AG08396 (cell line): ENCODE results near the gene CHAF1A.

Source experiments
- DNase-seq: peaks from one replicate; pipeline ENCODE4 v3.0.0; 2012; ENCODE audit warnings: low spot score, mixed read lengths

The CHAF1A gene

DNA sequence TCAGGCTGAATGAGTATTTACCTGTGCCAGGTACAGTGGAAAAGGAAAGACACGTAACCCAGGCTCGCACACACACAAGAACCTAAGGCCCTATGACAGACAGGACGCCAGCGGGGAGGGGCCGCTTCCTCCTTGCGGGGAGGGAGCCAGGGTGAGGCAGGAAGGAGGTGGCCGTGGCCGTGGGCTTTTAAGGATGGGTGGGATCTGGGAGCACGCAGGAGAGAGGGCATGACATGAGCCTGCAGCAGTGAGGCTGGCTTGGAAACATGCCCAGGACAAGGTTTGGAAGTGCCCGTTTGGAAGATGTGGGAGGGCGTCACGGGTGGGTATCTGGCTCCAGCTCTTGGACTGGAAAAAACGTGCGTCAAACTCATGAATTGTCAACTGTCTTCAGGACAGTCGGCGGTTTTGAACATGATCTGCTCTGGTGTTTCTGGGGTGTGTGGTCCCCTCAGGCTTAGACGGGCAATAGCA is 22.1 kb upstream of the CHAF1A start:
- DNase-seq, result no peak

DNA sequence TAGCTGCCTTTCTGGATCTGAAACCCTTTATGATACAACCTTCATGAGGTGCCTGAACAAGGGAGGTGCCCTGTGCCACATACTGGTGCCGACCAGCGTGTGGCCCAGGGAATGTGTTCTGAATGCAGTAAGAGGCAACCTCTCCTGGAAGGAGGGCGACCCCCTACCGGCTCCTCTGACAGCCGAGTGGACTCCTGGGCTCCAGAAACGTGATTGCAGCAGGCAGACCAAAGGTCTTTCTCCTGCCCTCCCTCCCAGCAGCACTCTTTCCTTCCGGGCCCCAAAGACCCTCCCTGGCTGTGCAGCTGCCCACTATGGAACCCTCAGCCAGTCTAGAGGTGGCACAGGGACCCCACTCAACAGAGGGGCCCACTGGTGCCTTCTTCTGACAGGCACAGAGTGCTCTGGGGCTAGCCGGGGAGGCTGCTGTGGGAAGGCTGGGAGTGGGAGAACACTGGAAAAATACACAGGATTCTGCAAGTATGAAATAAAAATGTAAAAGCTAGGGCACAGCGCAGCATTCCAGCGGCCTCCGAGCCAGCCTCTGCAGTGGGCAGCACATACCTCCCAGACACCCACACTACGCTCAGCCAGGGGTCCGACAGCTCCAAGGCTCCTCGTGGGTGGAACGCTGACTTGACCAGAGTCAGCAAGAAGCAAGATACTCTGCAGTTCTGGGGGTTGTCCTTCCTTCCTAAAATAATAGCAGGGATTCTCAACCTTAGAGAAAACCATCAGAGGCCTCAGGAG is 17.0 kb upstream of the CHAF1A start:
- DNase-seq, result no peak

DNA sequence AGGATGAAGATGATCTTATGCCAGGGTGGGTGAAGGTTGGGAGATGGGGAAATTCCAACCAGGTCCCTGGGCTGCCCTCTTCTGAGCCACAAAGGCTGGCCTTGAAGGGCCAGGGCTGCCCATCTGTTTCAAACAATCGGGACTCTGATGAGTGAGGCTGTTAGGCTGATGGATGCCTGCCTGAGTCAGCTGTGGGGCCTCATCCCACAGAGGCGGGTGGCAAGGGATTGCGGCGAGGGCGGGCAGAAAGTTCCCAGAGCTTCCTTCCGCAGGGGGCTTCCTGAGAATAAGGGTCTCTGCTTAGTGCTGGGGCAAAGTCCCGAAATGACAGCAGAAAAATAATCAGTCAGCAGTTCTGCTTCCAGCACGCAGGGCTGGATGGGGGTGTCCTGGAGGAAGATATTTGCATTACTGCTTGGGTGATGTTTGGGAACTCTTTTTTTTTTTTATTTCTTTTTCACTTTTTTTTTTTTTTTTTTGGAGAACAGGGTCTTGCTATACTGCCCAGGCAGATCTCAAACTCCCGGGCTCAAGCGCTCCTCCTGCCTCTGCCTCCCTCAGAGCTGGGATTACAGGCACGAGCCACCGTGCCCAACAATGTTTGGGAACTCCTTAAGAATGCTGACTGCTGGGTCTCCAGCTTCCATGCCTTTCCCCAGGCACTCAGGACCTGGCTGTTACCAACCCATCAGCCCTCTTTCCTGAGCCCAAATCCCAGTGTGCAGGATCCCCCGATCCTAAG is 16.2 kb upstream of the CHAF1A start:
- DNase-seq, result no peak

- DNase-seq, result no peak
These were observed 13.9 kb upstream of the CHAF1A start for GRCh38 chr19:4388337-4389063.

GRCh38 chr19:4389064-4389375 is 13.4 kb upstream of the CHAF1A start:
- no peak for DNase-seq

GRCh38 chr19:4389511-4390016 is 12.9 kb upstream of the CHAF1A start:
- DNase-seq, result no peak

- DNase-seq, result no peak
These were observed 12.3 kb upstream of the CHAF1A start for GRCh38 chr19:4390017-4390566.

GRCh38 chr19:4390567-4391305 is 11.7 kb upstream of the CHAF1A start:
- DNase-seq, result no peak

GRCh38 chr19:4391306-4391693 is 11.1 kb upstream of the CHAF1A start:
- DNase-seq, result no peak

GRCh38 chr19:4391701-4392483 is 10.5 kb upstream of the CHAF1A start:
- no peak for DNase-seq

- DNase-seq, result no peak
These were observed 8.4 kb upstream of the CHAF1A start for GRCh38 chr19:4393947-4394590.

DNA sequence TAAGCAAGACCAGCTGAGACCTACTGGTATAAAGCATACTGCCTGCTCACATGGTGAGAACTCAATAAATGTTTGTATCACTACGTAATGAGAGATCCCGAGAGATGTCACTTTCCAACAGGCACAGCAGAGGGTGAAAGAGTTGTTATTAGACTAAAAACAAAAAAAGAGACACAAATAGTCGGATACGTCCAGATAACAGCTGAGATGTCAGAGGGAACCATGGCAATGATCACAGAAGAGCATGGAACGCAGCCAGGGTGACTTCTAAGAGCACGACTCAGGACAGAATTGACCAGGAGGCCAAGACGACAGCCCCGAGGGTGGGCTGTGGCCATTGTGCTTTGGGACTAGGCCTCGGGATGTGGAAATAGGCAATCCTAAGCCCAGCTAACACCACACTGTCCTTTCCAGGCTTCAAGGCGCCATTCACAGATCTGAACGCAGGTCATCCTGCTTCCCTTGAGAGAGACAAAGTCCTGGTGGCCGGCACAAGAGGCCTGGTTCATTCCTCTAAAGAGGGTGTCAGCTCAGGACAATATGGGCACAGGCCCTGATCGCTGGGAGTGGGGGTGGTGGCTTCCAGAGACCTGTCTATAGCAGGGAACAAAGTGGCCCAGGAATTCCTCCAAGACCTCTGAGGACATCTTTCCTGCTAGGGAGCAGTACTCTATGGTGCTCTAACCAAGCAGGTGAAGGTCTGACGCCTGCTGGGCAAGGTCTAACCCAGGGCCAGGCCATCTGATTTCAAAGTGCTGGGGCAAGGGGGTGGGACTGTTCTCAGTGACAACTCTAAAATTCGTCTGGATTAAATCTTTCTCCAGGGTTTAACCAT is 5.3 kb upstream of the CHAF1A start:
- no peak for DNase-seq

- DNase-seq, result no peak
These were observed 2.7 kb upstream of the CHAF1A start for GRCh38 chr19:4399812-4400134.

DNA sequence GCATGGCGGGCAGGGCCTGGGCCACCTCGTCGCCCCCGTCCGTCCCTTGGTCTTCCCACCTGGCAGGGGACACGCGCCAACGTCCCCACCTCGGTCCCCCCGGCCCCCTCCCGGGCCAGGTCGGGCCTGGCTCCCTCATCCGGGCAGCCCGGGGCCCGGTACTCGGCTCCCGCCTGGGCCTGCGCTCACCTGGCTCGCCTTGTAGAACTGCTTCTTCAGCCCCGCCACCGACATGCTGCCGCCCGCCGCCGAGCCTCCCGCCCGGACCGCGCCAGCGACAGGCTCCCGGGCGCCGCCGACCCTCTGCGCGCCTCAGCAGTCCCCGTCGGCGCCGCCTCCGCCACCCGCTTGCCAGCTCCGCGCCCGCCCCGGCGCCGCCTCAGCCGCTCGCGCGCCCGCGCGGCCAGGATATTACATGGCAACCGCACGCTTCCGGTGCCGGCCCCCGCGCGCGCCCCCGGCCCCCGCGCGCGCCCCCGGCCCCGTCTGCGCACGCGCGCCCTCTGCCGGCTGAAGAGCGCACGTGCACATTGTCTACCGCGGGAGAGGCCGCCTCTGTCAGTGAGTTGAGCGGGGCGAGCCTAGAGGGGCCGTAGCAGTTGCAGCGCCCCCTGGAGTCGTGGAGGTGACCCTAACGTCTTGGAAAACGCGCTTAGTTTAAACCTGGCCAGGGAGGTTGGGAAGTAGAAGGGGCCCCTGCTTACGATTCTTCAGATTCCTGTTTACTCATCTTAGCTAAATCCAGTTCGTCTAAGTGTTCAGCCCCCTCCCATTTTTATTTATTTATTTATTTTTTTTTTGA is 2.1 kb upstream of the CHAF1A start, which contains the start of gene SH3GL1:
TSS of gene SH3GL1 (minus strand) at position 413 of the 802 bp plus-strand sequence. CDS start at position 234, 179 bp downstream.
- peak; percentile 94 for DNase-seq

DNA sequence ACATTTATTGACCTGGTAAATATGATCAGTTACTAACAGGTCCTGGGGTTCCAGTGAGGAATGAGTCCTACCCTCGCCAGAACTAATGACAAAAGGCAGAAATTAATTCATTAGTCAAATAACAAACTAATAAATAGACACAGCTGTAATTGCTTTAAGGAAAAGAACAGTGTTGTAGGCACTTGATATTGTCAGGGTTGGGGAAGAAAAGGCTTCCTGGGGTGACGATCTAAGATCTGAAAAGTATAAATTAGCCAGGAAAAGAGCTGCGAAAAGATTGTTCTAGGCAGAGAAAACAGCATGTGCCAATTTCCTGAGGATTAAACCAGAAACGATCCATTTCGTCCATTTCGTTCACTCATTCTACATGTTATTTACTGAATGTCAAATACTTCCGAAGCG is 670 bp upstream of the CHAF1A start:
- no peak for DNase-seq

DNA sequence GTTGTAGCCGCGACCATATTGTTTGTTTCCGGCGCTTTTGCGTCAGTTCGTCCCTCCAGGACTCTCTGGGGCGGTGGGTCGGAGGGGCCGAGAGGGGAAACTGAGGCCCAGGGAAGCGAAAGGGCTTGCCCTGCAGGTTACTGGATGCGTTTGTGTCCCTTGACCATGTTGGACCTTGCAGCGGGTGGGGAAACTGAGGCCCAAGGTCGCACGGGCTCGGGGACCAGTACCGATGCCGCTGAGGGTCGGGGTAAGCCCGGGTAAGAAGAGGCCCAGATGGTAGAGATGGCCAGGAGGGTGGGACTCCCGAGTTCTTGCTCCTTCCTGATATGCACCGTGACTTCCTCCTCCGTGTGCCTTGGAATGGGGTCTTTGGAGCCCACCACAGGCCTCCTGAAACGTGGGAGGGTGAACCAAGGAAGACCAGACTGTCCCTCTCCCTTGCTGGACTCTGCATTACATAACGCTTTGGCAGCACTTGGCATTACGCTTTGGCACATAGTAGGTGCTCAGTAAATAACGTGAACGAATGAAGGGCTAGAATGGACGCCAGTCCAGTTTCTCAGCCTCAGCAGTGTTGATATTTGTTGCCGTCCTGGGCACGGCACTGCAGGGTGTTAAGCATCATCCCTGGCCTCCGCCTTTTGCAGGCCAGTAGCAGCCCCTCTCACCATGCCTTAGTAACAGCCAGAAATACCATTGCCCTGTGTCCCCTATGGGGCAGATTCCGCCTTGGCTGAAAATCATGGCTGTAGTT is 743 bp downstream of the CHAF1A start:
- DNase-seq, result no peak

DNA sequence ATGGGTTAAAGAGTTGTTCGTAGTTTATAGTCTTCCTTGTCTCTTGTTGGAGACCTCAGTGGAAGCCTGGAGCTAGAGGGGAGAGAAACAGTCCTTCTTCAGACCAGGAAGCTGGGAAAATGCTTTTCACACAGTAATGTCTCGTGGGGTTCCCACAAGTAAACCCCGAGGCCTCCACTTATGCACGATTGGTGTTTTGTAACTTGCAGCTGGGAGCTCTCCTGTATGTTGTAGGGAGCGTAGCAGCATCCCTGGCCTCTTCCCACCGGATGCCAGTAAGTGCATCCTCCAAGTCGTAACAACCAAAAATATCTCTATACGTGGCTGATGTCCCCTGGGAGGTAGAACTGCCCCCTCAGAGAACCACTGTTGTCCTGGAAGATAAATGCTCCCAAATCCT is 3.5 kb downstream of the CHAF1A start:
- no peak for DNase-seq

DNA sequence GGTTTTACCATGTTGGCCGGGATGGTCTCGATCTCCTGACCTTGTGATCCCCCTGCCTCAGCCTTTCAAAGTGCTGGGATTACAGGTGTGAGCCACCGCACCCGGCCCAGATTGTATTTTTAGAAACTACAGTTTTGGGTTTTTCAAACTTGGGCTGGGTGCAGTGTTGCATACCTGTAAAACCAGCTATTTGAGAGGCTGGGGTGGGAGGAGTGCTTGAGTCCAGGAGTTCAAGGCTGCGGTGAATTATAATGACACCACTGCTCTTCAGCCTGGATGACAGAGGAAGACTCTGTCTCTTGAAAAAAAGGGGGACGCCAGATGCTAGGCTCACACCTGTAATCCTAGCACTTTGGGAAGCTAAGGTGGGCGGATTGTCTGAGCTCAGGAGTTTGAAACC is 4.2 kb downstream of the CHAF1A start:
- DNase-seq, result no peak
